ENCODE results near the gene SBNO2. TPM values are rescaled to one million over a fixed set of nuclear protein-coding genes. Genes with fewer than 3 reads are reported as not detected.

Gene SBNO2
- total and polyA plus RNA-seq, 2 donors (not counting 1 experiment from before 2014, with no cell fraction given) = 42.8 to 83.3 TPM

DNA sequence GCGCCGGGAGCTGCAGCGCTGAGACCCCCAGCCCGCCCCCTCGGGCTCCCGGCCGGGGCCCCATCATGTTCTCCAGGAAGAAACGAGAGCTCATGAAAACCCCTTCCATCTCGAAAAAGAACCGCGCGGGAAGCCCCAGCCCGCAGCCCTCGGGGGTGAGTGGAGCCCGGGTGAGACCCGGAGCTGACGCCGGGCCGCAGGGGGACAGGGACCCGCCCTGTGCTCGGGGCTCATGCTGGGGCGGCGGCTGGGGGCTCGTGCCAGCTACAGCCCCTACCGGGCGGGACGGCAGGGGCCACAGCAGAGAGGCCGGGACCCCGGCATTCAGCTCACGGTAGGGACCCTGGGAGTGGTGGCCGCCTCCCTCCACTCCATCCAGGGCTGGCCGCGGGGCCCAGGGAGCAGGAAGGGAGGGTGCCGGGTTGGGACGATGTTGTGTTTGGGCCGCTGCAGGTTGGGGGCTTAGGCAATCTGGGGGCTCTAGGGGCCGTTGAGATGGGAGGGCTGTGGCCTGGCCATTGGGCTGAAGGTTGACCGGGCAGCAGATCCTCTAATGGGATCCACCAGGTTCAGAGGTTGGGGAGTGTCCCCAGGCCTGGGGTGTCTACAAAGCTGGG, 106.6 kb downstream of the SBNO2 start:
- Histone ChIP-seq H3K79me2 (ENCODE audit: control insufficient read depth, insufficient read depth, low read length) (peaks cover 57% of the 10 kb centered on the region), H4K20me1 (ENCODE audit: control insufficient read depth, insufficient read depth, low read length, poor library complexity, severe bottlenecking) (peaks cover 74% of the 10 kb centered on the region), H3K4me2 (replicated peaks; ENCODE audit: low read depth, low read length, poor library complexity, severe bottlenecking) (peak overlapping the region; percentile 91), H3K4me3 (ENCODE audit: control extremely low read depth in 1 of 5, extremely low read depth in 1 of 5, insufficient read depth in 1 of 5, low read depth in 2 of 5, low read length in 4 of 5) (peak overlapping the region; percentile 55 to 99 (median 90)), H3K9ac (ENCODE audit: low read length) (peak overlapping the region; percentile 94), H3K36me3 (replicated peaks in 1 of 2; ENCODE audit: control extremely low read depth in 1 of 2, control insufficient read depth in 1 of 2, extremely low read depth in 1 of 2, insufficient read depth in 2 of 2, low read length in 1 of 2) (peaks cover 0 to 33% of the 10 kb centered on the region in 2 experiments), H2AFZ (ENCODE audit: insufficient read depth, low read depth, low read length, poor library complexity, severe bottlenecking) (peak overlapping the region; percentile 38), H3K27ac (ENCODE audit: low read length in 2 of 2) (peak overlapping the region; percentile 77 to 87), H3K27me3 (replicated peaks in 1 of 4; ENCODE audit: control extremely low read depth in 1 of 4, control insufficient read depth in 3 of 4, insufficient read depth in 4 of 4, low read length in 3 of 4) (no peaks in the 10 kb centered on the region), H3K4me1 (ENCODE audit: control insufficient read depth in 2 of 2, insufficient read depth in 2 of 2, low read length in 2 of 2) (peaks cover 50 to 74% of the 10 kb centered on the region in 2 donors), H3K9me3 (ENCODE audit: control extremely low read depth in 1 of 3, control insufficient read depth in 2 of 3, insufficient read depth in 1 of 3, low read length in 2 of 3) (peaks cover 0 to 19% (median 0%) of the 10 kb centered on the region in 3 donors)
- ChIA-PET CTCF (interaction anchor here (1.2 to 5.2 kb wide), 16 partner anchors 9 to 208 kb away, joined by 3 to 56 read pairs (median 6); partner anchors contain the start of genes ABCA7, CNN2, FAM174C and POLR2E), POLR2A (interaction anchor here (0.5 to 6.3 kb wide), 25 partner anchors 9 to 1617 kb away, joined by 3 to 97 read pairs (median 5); partner anchors contain the start of genes ABCA7, ATP5F1D, CNN2 and GPX4)
- no peaks in the 10 kb centered on the region for H3K9me3 Mint-ChIP-seq (ENCODE audit: insufficient read depth)
- DNase-seq (no peak), ATAC-seq (ENCODE audit: low read depth) (peak; percentile 31)
- peak overlapping the region; percentile 97 for H3K27ac Mint-ChIP-seq
- H3K27me3 Mint-ChIP-seq = no peaks in the 10 kb centered on the region
- intact Hi-C loops (cut with micrococcal nuclease) = loop anchor here (5.0 to 10.0 kb wide), 2 partner anchors 35 to 143 kb away; partner anchors contain the start of genes ARID3A and GPX4
- H3K4me1 Mint-ChIP-seq = peaks cover 44% of the 10 kb centered on the region
- 0% methylated on average over 33 of the region's 38 CpGs for WGBS (ENCODE audit: insufficient coverage)
- peak overlapping the region; percentile 96 for H3K4me3 Mint-ChIP-seq
- TF ChIP-seq CTCF (IDR thresholded peaks at IDR 0.05) (no peak), EZH2 (IDR thresholded peaks at IDR 0.05; ENCODE audit: borderline replicate concordance, insufficient read depth, low read depth, low read length, poor library complexity, severe bottlenecking) (no peak)
